GM13976 (cell line): ENCODE measurements around the gene NOVA1.

ENCODE experiments used
- DNase-seq: peaks from one replicate; pipeline ENCODE4 v3.0.0; 2012; ENCODE audit warnings: low spot score
- CTCF ChIP-seq: IDR thresholded peaks from 2 replicates; pipeline ENCODE4 v1.5.1; 2012; ENCODE audit warnings: borderline replicate concordance, mild to moderate bottlenecking; ENCODE audit not compliant: insufficient read depth; ENCODE audit errors: extremely low read depth, missing control alignments, control extremely low read depth
- in situ Hi-C: fragments of 300-500 bp; cut with MboI; formaldehyde crosslinking; loops from one replicate; pipeline ENCODE4 v1.12.0; 2022; ENCODE audit warnings: low sequenced_read_pairs, mixed read lengths, inconsistent platforms; ENCODE audit not compliant: unreplicated experiment

Gene NOVA1

GRCh38 chr14:26478967-26479366 lies 118.9 kb downstream of the NOVA1 start:
- DNase-seq, result no peak
- no peak for TF ChIP-seq CTCF
- in situ Hi-C loops, result no loop called here

- TF ChIP-seq CTCF, result no peak
- in situ Hi-C loops, result no loop called here
- DNase-seq, result no peak
Measured at GRCh38 chr14:26466862-26467261, 131.0 kb downstream of the NOVA1 start.

- no peak for DNase-seq
- no peak for TF ChIP-seq CTCF
- in situ Hi-C loops, result no loop called here
Measured at GRCh38 chr14:26463136-26463535, 134.7 kb downstream of the NOVA1 start.

- TF ChIP-seq CTCF, result no peak
- in situ Hi-C loops, result no loop called here
Measured at GRCh38 chr14:26454105-26454504, 143.7 kb downstream of the NOVA1 start.

GRCh38 chr14:26448181-26448855 lies 149.5 kb downstream of the NOVA1 start:
- no peak for TF ChIP-seq CTCF
- in situ Hi-C loops, result no loop called here
- DNase-seq, result no peak

More at GRCh38 chr14:26454105-26454504, 143.7 kb downstream of the NOVA1 start:
- DNase-seq, result no peak

GRCh38 chr14:26444822-26445221 lies 153.0 kb downstream of the NOVA1 start:
- no peak for DNase-seq
- in situ Hi-C loops, result no loop called here
- no peak for TF ChIP-seq CTCF
